Measurements from ENCODE around the gene BSN.

BSN gene

DNA sequence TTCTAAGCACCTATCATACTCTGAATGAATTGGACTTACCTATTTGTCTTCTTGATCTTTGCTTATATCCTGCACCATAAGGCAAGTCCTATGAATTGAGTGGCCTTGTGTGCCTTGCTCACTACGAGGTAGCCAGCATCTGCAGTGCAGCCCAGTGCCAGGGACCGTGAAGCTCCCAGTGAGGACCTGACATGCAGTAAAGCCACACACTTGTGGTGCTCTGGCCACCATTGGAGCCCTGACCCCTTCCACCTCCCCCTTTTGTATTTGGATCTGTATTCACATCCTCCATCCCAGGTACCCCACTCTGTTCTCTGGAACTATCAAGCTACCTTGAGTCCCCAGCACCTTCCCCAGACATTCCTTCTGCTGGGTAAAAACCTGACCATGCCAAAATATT, 52.1 kb downstream of the BSN start:
- H3K36me3 ChIP-seq (ENCODE audit: insufficient read depth, low read length), result no peaks in the 10 kb centered on the region
- ATAC-seq (ENCODE audit: insufficient read depth, low read depth) (0 out of 3 replicates have a peak, but pooled peaks have one; percentile 31), DNase-seq (no peak)
- TF ChIP-seq, protein P1, sequence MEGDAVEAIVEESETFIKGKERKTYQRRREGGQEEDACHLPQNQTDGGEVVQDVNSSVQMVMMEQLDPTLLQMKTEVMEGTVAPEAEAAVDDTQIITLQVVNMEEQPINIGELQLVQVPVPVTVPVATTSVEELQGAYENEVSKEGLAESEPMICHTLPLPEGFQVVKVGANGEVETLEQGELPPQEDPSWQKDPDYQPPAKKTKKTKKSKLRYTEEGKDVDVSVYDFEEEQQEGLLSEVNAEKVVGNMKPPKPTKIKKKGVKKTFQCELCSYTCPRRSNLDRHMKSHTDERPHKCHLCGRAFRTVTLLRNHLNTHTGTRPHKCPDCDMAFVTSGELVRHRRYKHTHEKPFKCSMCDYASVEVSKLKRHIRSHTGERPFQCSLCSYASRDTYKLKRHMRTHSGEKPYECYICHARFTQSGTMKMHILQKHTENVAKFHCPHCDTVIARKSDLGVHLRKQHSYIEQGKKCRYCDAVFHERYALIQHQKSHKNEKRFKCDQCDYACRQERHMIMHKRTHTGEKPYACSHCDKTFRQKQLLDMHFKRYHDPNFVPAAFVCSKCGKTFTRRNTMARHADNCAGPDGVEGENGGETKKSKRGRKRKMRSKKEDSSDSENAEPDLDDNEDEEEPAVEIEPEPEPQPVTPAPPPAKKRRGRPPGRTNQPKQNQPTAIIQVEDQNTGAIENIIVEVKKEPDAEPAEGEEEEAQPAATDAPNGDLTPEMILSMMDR (IDR thresholded peaks at IDR 0.05; ENCODE audit: borderline replicate concordance, extremely low read depth, low read length, poor library complexity, severe bottlenecking), result no peak
- no peak for TF ChIP-seq EZH2 (IDR thresholded peaks at IDR 0.05; ENCODE audit: borderline replicate concordance, low read depth, low read length, severe bottlenecking)
- no peaks in the 10 kb centered on the region for H3K9me3 ChIP-seq (ENCODE audit: insufficient read depth, low read length, severe bottlenecking)
- H3K79me2 ChIP-seq (ENCODE audit: insufficient read depth, low read length), result no peaks in the 10 kb centered on the region
- no peaks in the 10 kb centered on the region for H3K4me1 ChIP-seq (ENCODE audit: insufficient read depth, low read length)
- no peak overlapping the region for H3K4me3 ChIP-seq (ENCODE audit: low read depth in 1 of 2, low read length in 2 of 2)
- no peak overlapping the region for H2AFZ ChIP-seq (ENCODE audit: low read depth, low read length)
- no peaks in the 10 kb centered on the region for H4K20me1 ChIP-seq (ENCODE audit: insufficient read depth, low read length)
- H3K27ac ChIP-seq (ENCODE audit: low read length), result no peak overlapping the region
- H3K9ac ChIP-seq (ENCODE audit: low read depth, low read length), result no peak overlapping the region
- H3K27me3 ChIP-seq (ENCODE audit: insufficient read depth, low read length, poor library complexity), result no peaks in the 10 kb centered on the region
- H3K4me2 ChIP-seq (ENCODE audit: insufficient read depth, low read length), result no peak overlapping the region

DNA sequence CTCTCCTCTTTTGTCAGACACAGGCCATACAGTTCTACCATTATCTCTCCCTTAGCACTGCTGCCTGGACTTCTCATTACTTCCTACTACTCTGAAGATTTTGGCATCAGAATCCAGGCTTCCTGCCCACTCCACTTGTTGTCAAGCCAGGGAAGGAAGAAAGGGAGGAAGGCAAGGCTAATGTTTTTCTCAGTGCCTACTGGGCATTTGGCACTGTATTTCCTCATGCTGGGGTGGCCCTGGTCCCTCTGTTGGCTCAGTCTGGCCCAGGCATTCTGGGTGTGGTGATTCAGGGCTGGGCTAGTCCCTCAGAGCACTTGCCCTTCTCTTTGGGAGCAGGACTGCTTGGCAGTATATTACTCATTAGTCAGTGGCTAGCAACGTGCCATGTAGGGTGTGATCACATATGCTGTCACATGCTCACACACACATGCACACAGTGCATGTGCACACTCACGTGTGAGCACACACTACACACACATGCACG, 52.9 kb downstream of the BSN start:
- H3K79me2 ChIP-seq (ENCODE audit: insufficient read depth, low read length), result no peaks in the 10 kb centered on the region
- H4K20me1 ChIP-seq (ENCODE audit: insufficient read depth, low read length), result no peaks in the 10 kb centered on the region
- no peak for ATAC-seq (ENCODE audit: insufficient read depth, low read depth)
- H3K4me2 ChIP-seq (ENCODE audit: insufficient read depth, low read length), result no peak overlapping the region
- no peaks in the 10 kb centered on the region for H3K4me1 ChIP-seq (ENCODE audit: insufficient read depth, low read length)
- no peaks in the 10 kb centered on the region for H3K9me3 ChIP-seq (ENCODE audit: insufficient read depth, low read length, severe bottlenecking)
- no peaks in the 10 kb centered on the region for H3K27me3 ChIP-seq (ENCODE audit: insufficient read depth, low read length, poor library complexity)
- no peak overlapping the region for H2AFZ ChIP-seq (ENCODE audit: low read depth, low read length)
- no peak overlapping the region for H3K27ac ChIP-seq (ENCODE audit: low read length)
- TF ChIP-seq EZH2 (IDR thresholded peaks at IDR 0.05; ENCODE audit: borderline replicate concordance, low read depth, low read length, severe bottlenecking), result no peak
- TF ChIP-seq, protein P1 (IDR thresholded peaks at IDR 0.05; ENCODE audit: borderline replicate concordance, extremely low read depth, low read length, poor library complexity, severe bottlenecking), result no peak
- H3K36me3 ChIP-seq (ENCODE audit: insufficient read depth, low read length), result no peaks in the 10 kb centered on the region
- no peak overlapping the region for H3K4me3 ChIP-seq (ENCODE audit: low read depth in 1 of 2, low read length in 2 of 2)
- no peak for DNase-seq
- no peak overlapping the region for H3K9ac ChIP-seq (ENCODE audit: low read depth, low read length)

DNA sequence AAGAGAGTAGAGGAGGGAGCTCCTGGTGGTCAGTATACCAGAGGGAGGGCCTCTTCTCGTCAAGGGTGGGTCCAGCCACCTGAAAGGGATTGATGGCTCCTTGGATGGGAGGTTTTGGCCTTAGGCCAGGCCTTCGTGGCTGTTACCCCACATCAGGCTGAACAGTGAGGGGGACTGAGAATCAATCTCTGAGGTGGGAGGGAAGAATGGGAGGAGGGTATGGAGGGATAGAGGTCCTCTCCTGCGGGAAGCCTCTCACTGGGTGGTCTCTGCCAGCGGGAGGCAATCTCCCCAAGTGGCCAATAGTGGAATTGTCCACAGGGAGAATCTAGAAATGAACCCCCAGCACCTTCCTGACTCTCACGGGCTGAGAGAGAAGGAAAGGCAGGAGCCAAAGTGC, 53.5 kb downstream of the BSN start:
- H3K4me1 ChIP-seq (ENCODE audit: insufficient read depth, low read length), result no peaks in the 10 kb centered on the region
- no peak overlapping the region for H3K4me2 ChIP-seq (ENCODE audit: insufficient read depth, low read length)
- H3K79me2 ChIP-seq (ENCODE audit: insufficient read depth, low read length), result no peaks in the 10 kb centered on the region
- TF ChIP-seq, protein P1 (IDR thresholded peaks at IDR 0.05; ENCODE audit: borderline replicate concordance, extremely low read depth, low read length, poor library complexity, severe bottlenecking), result peak; percentile 47
- no peak for TF ChIP-seq EZH2 (IDR thresholded peaks at IDR 0.05; ENCODE audit: borderline replicate concordance, low read depth, low read length, severe bottlenecking)
- ATAC-seq (ENCODE audit: insufficient read depth, low read depth) (0 out of 3 replicates have a peak, but pooled peaks have one; percentile 42), DNase-seq (no peak)
- no peaks in the 10 kb centered on the region for H4K20me1 ChIP-seq (ENCODE audit: insufficient read depth, low read length)
- H3K9ac ChIP-seq (ENCODE audit: low read depth, low read length), result no peak overlapping the region
- no peak overlapping the region for H3K27ac ChIP-seq (ENCODE audit: low read length)
- H2AFZ ChIP-seq (ENCODE audit: low read depth, low read length), result no peak overlapping the region
- no peaks in the 10 kb centered on the region for H3K27me3 ChIP-seq (ENCODE audit: insufficient read depth, low read length, poor library complexity)
- H3K36me3 ChIP-seq (ENCODE audit: insufficient read depth, low read length), result no peaks in the 10 kb centered on the region
- H3K9me3 ChIP-seq (ENCODE audit: insufficient read depth, low read length, severe bottlenecking), result no peaks in the 10 kb centered on the region
- H3K4me3 ChIP-seq (ENCODE audit: low read depth in 1 of 2, low read length in 2 of 2), result no peak overlapping the region

DNA sequence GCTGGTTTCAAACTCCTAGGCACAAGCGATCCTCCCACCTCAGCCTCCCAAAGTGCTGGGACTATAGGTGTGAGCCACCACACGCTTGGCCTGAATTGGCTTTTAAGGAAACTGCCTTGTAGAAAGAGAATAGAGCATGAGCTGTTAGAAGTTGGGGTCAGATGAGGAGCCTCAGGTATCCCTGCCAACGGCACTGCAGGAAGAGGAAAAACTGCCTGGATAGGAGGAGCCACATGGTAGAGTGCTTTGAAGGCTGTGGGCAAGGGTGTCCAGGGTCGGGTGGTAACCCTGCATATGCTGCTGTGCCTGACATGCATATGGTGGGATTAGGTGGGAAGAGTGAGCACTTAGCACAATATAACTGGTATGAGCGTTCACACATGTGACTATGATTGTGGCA, 55.0 kb downstream of the BSN start:
- TF ChIP-seq, protein P1 (IDR thresholded peaks at IDR 0.05; ENCODE audit: borderline replicate concordance, extremely low read depth, low read length, poor library complexity, severe bottlenecking), result no peak
- no peak for TF ChIP-seq EZH2 (IDR thresholded peaks at IDR 0.05; ENCODE audit: borderline replicate concordance, low read depth, low read length, severe bottlenecking)
- Histone ChIP-seq H3K27me3 (ENCODE audit: insufficient read depth, low read length, poor library complexity) (no peaks in the 10 kb centered on the region), H3K4me3 (ENCODE audit: low read depth in 1 of 2, low read length in 2 of 2) (no peak overlapping the region), H3K9me3 (ENCODE audit: insufficient read depth, low read length, severe bottlenecking) (no peaks in the 10 kb centered on the region), H3K79me2 (ENCODE audit: insufficient read depth, low read length) (no peaks in the 10 kb centered on the region), H3K36me3 (ENCODE audit: insufficient read depth, low read length) (no peaks in the 10 kb centered on the region), H3K9ac (ENCODE audit: low read depth, low read length) (no peak overlapping the region), H4K20me1 (ENCODE audit: insufficient read depth, low read length) (no peaks in the 10 kb centered on the region), H3K27ac (ENCODE audit: low read length) (no peak overlapping the region), H3K4me2 (ENCODE audit: insufficient read depth, low read length) (no peak overlapping the region), H2AFZ (ENCODE audit: low read depth, low read length) (no peak overlapping the region), H3K4me1 (ENCODE audit: insufficient read depth, low read length) (no peaks in the 10 kb centered on the region)
- ATAC-seq (ENCODE audit: insufficient read depth, low read depth), result no peak
- no peak for DNase-seq

Data from DND-41 (cell line).